HepG2 (cell line): ENCODE data around the gene TTLL1. TPM values are rescaled to one million over a fixed set of nuclear protein-coding genes. Genes with fewer than 3 reads are reported as not detected.

Experiments
- ATAC-seq: fragments of 200-7000 bp; cut with Tn5 transposase; 3 replicates; pipeline ENCODE4 v1.9.1; 2020; ENCODE audit warnings: mild to moderate bottlenecking, moderate library complexity
- BruUV-seq: library from RNA; stranded (reverse); fragments of 400-500 nt; replicated peaks from 2 replicates; lab custom pipeline; 2021; lab: Mats Ljungman, UMichigan
- CTCF ChIA-PET: fragments of 300-600 bp; formaldehyde crosslinking; extraction: SDS; loops from one replicate; lab custom pipeline; 2021; ENCODE audit warnings: low total read pairs, inconsistent platforms, low intra/inter-chr PET ratio; lab: Yijun Ruan, JAX
- POLR2A ChIA-PET: fragments of 350-600 bp; sonication (Branson Sonifier 250); formaldehyde crosslinking; loops from one replicate; lab custom pipeline; 2020; ENCODE audit warnings: antibody characterized with exemption, inconsistent platforms; lab: Yijun Ruan, JAX
- DNase-seq: peaks from one replicate; pipeline ENCODE4 v3.0.0-alpha.2; 2015; ENCODE audit warnings: low spot score
- FAIRE-seq: peaks from 3 replicates; lab custom pipeline; 2011; peaks lifted over from hg19 to GRCh38; lab: Jason Lieb, UNC
- H2AFZ ChIP-seq: one replicate; pipeline ENCODE4 v1.6.1; 2011; ENCODE audit warnings: low read length, inconsistent platforms
- H3K27ac ChIP-seq: fragments of 300-600 bp; 3 replicates; pipeline ENCODE4 v1.8.0; 2011; ENCODE audit warnings: mixed run types, mild to moderate bottlenecking, mixed read lengths, low read length, inconsistent platforms; ENCODE audit not compliant: insufficient read depth; ENCODE audit errors: extremely low read length
- H3K27me3 ChIP-seq, 2 experiments: fragments of 200-600 bp in 1 of 2; 2 replicates in 1 of 2; 3 replicates in 1 of 2; pipeline versions ENCODE4 v1.6.0 to v1.8.0; 2011; ENCODE audit warnings: low read length in 2 of 2, mild to moderate bottlenecking in 2 of 2, moderate library complexity in 2 of 2, inconsistent platforms in 1 of 2; ENCODE audit not compliant: insufficient read depth in 2 of 2, control insufficient read depth in 1 of 2
- H3K36me3 ChIP-seq, 2 experiments: fragments of 200-600 bp in 1 of 2; replicated peaks in 1 of 2; 2 replicates in 1 of 2; 3 replicates in 1 of 2; pipeline versions ENCODE4 v1.5.1 to v1.8.0; 2011; ENCODE audit warnings: low read length in 2 of 2, inconsistent platforms in 1 of 2; ENCODE audit not compliant: insufficient read depth in 2 of 2, control insufficient read depth in 1 of 2
- H3K4me1 ChIP-seq: 2 replicates; pipeline ENCODE4 v1.5.1; 2012; ENCODE audit warnings: low read length, inconsistent platforms; ENCODE audit not compliant: insufficient read depth
- H3K4me2 ChIP-seq: 2 replicates; pipeline ENCODE4 v1.6.0; 2011; ENCODE audit warnings: low read depth, low read length, inconsistent platforms
- H3K4me3 ChIP-seq, 3 experiments: fragments of 200-600 bp in 1 of 3; sonication (generic), shearing (Covaris generic) in 1 of 3; replicated peaks in 1 of 3; 2 replicates each; pipeline ENCODE4 v1.5.1; 2011 to 2016; ENCODE audit warnings: low read length in 3 of 3, inconsistent platforms in 2 of 3, low read depth in 2 of 3, mild to moderate bottlenecking in 2 of 3, control low read depth in 1 of 3, mixed read lengths in 1 of 3; ENCODE audit not compliant: insufficient read depth in 1 of 3
- H3K79me2 ChIP-seq: one replicate; pipeline ENCODE4 v1.6.1; 2011; ENCODE audit warnings: low read length, inconsistent platforms; ENCODE audit not compliant: insufficient read depth
- H3K9ac ChIP-seq: 2 replicates; pipeline ENCODE4 v1.6.0; 2011; ENCODE audit warnings: mild to moderate bottlenecking, low read depth, low read length, inconsistent platforms; ENCODE audit not compliant: insufficient read depth
- H3K9me3 ChIP-seq: 2 replicates; pipeline ENCODE4 v1.5.1; 2012; ENCODE audit warnings: mild to moderate bottlenecking, low read length
- H4K20me1 ChIP-seq: 2 replicates; pipeline ENCODE4 v1.6.0; 2011; ENCODE audit warnings: inconsistent platforms, mild to moderate bottlenecking, low read length, moderate library complexity; ENCODE audit not compliant: insufficient read depth
- ARHGAP35 ChIP-seq: sonication (generic); formaldehyde crosslinking; IDR thresholded peaks from 2 replicates; pipeline ENCODE4 v1.9.0; 2022; ENCODE audit warnings: mild to moderate bottlenecking, inconsistent platforms, moderate library complexity, missing genetic modification reagents, borderline replicate concordance
- CTCF ChIP-seq: sonication (generic); formaldehyde crosslinking; IDR thresholded peaks from 2 replicates; pipeline ENCODE4 v1.5.0; 2020; ENCODE audit warnings: mild to moderate bottlenecking, missing genetic modification reagents, moderate library complexity
- EP300 ChIP-seq, 3 experiments: sonication (generic) in 1 of 3; formaldehyde crosslinking in 1 of 3; IDR thresholded peaks; 2 replicates each; pipeline versions ENCODE4 v1.5.1 to v1.6.1; 2011 to 2020; ENCODE audit warnings: low read depth in 2 of 3, low read length in 2 of 3, borderline replicate concordance in 1 of 3, improper control_type of control experiment in 1 of 3, mild to moderate bottlenecking in 1 of 3, missing genetic modification reagents in 1 of 3, moderate library complexity in 1 of 3
- GRHL1 ChIP-seq: sonication (generic); formaldehyde crosslinking; conservative IDR thresholded peaks from 2 replicates; pipeline ENCODE4 v1.8.0; 2022; ENCODE audit warnings: missing genetic modification reagents
- HMGA1 ChIP-seq: sonication (generic); formaldehyde crosslinking; conservative IDR thresholded peaks from 2 replicates; pipeline ENCODE4 v1.4.0; 2020; ENCODE audit warnings: missing genetic modification reagents
- MEIS2 ChIP-seq: sonication (generic); formaldehyde crosslinking; IDR thresholded peaks from 2 replicates; pipeline ENCODE4 v1.9.0; 2021; ENCODE audit warnings: mild to moderate bottlenecking, missing genetic modification reagents
- NFRKB ChIP-seq: fragments of 450-650 bp; IDR thresholded peaks from 2 replicates; pipeline ENCODE4 v1.6.1; 2017
- PAF1 ChIP-seq: IDR thresholded peaks from 2 replicates; pipeline ENCODE4 v1.6.1; 2016; ENCODE audit warnings: missing genetic modification reagents, missing compliant biosample characterization
- PHF8 ChIP-seq: sonication (generic); formaldehyde crosslinking; IDR thresholded peaks from 2 replicates; pipeline ENCODE4 v1.5.0; 2020; ENCODE audit warnings: missing genetic modification reagents
- SMAD1 ChIP-seq: sonication (generic); formaldehyde crosslinking; IDR thresholded peaks from 2 replicates; pipeline ENCODE4 v1.4.0; 2020; ENCODE audit warnings: missing genetic modification reagents, low read depth, mild to moderate bottlenecking, borderline replicate concordance
- STAG1 ChIP-seq: sonication (generic); formaldehyde crosslinking; IDR thresholded peaks from 2 replicates; pipeline ENCODE4 v1.4.0; 2020; ENCODE audit warnings: missing genetic modification reagents
- ZNF232 ChIP-seq: sonication (generic); formaldehyde crosslinking; IDR thresholded peaks from 2 replicates; pipeline ENCODE4 v1.4.0; 2020; ENCODE audit warnings: missing genetic modification reagents, borderline replicate concordance
- ZNF451 ChIP-seq: sonication (generic); formaldehyde crosslinking; IDR thresholded peaks from 2 replicates; pipeline ENCODE4 v1.5.0; 2020; ENCODE audit warnings: mild to moderate bottlenecking, missing genetic modification reagents
- ZNF800 ChIP-seq: sonication (generic); formaldehyde crosslinking; IDR thresholded peaks from 2 replicates; pipeline ENCODE4 v1.4.0; 2020; ENCODE audit warnings: missing genetic modification reagents
- ZXDC ChIP-seq: sonication (generic); formaldehyde crosslinking; IDR thresholded peaks from 2 replicates; pipeline ENCODE4 v1.5.0; 2020; ENCODE audit warnings: mild to moderate bottlenecking, missing genetic modification reagents
- WGBS: methylation state at CpG from one replicate; pipeline ENCODE4 v1.1.6; 2017; ENCODE audit warnings: low lambda C conversion rate; 5-methylcytosine and 5-hydroxymethylcytosine counted together
- in situ Hi-C: cut with HindIII; loops from 2 replicates; pipeline ENCODE4 v1.10.0; 2017; ENCODE audit warnings: low pct_unique_long_range_greater_than_20kb; ENCODE audit not compliant: extremely low pct_ligation_motif_present
- intact Hi-C: fragments of 100-400 bp; cut with micrococcal nuclease; formaldehyde crosslinking; loops from one replicate; pipeline ENCODE4 v1.10.0; 2022; ENCODE audit not compliant: unreplicated experiment
- polyA plus RNA-seq, 8 experiments: library from polyadenylated mRNA; depleted of rRNA in 3 of 8; stranded (reverse) in 7 of 8; unstranded in 1 of 8; fragments of >200 nt; fragmentation: Illumina TruSeq in 4 of 8; extraction: Trizol in 4 of 8; gene quantifications; 2 replicates each; pipeline versions ENCODE4 v1.2.1 to v1.2.3, GENCODE V29; 2011 to 2016; ENCODE audit warnings: low read depth in 4 of 8, missing spikeins in 1 of 8, mixed read lengths in 1 of 8; ENCODE audit not compliant: insufficient read depth in 1 of 8
- total RNA-seq, 5 experiments: library from RNA; depleted of rRNA; stranded (reverse); fragments of >200 nt; fragmentation: Illumina TruSeq; extraction: Trizol; gene quantifications; 2 replicates each; pipeline ENCODE4 v1.2.3, GENCODE V29; 2016; ENCODE audit warnings: low read depth in 1 of 5

Gene TTLL1
- total and polyA plus RNA-seq, 2 of the 13 experiments (the other 11 are each of a cell fraction or from before 2014, with no cell fraction given): 1.6 to 5.3 TPM

GRCh38 chr22:42990131-42990838 lies 98.9 kb downstream of the TTLL1 start:
- in situ Hi-C loops (loop anchor here (5.0 kb wide), 1 partner anchor 48 kb away; no protein-coding TSS in a partner anchor), intact Hi-C loops (loop anchor here (5.0 to 10.0 kb wide), 2 partner anchors 42 to 45 kb away; no protein-coding TSS in a partner anchor)
- WGBS: 83% methylated on average over 8 of the region's 9 CpGs
- no peak overlapping the region for H3K4me3 ChIP-seq
- H3K9me3 ChIP-seq: no peaks in the 10 kb centered on the region
- ChIA-PET CTCF (interaction anchor here (1.6 kb wide), 1 partner anchor 63 kb away, joined by 3 read pairs; no protein-coding TSS in a partner anchor), POLR2A (interaction anchor here (1.0 to 5.8 kb wide), 5 partner anchors 15 to 60 kb away, joined by 4 to 101 read pairs (median 8); partner anchors contain the start of gene PACSIN2)
- no peak overlapping the region for H3K9ac ChIP-seq
- H3K4me2 ChIP-seq: no peak overlapping the region
- no peak overlapping the region for H3K27ac ChIP-seq
- peaks cover 80% of the 10 kb centered on the region for H3K79me2 ChIP-seq
- no peaks in the 10 kb centered on the region for H3K27me3 ChIP-seq
- no peak for ATAC-seq
- peak; percentile 78 for FAIRE-seq
- 0 out of 5 replicates have a peak, but pooled peaks cover 0 to 3% of the 10 kb centered on the region in 2 experiments for H3K36me3 ChIP-seq
- peaks cover 94% of the 10 kb centered on the region for H3K4me1 ChIP-seq
- no TSS peak for BruUV-seq
- DNase-seq: peak; percentile 45
- no peak overlapping the region for H2AFZ ChIP-seq
- peaks cover 23% of the 10 kb centered on the region for H4K20me1 ChIP-seq
- TF ChIP-seq PHF8 (CRISPR knock-in tag) (no peak), SMAD1 (no peak), PAF1 (CRISPR knock-in tag) (no peak), EP300 (IDR thresholded peaks at IDR 0.05; ENCODE audit: low read depth in 2 of 2, low read length in 2 of 2) (no peak), EP300 (CRISPR knock-in tag; IDR thresholded peaks at IDR 0.05; ENCODE audit: borderline replicate concordance) (no peak), ZNF800 (CRISPR knock-in tag) (no peak), STAG1 (CRISPR knock-in tag) (peak; percentile 53), CTCF (CRISPR knock-in tag) (peak; percentile 38), HMGA1 (CRISPR knock-in tag) (no peak), ZNF451 (CRISPR knock-in tag) (no peak), GRHL1 (CRISPR knock-in tag) (no peak), ZXDC (CRISPR knock-in tag) (no peak), NFRKB (no peak), ZNF232 (CRISPR knock-in tag) (no peak), MEIS2 (CRISPR knock-in tag) (no peak), ARHGAP35 (CRISPR knock-in tag) (no peak)
